GM21576 (cell line): ENCODE measurements around the gene PLA2G4D.

Source experiments
- ATAC-seq: cut with Tn5 transposase; IDR thresholded peaks from one replicate; pipeline ENCODE4 v1.9.1; 2021; ENCODE audit warnings: mild to moderate bottlenecking, moderate library complexity; ENCODE audit not compliant: unreplicated experiment

PLA2G4D gene, protein sequence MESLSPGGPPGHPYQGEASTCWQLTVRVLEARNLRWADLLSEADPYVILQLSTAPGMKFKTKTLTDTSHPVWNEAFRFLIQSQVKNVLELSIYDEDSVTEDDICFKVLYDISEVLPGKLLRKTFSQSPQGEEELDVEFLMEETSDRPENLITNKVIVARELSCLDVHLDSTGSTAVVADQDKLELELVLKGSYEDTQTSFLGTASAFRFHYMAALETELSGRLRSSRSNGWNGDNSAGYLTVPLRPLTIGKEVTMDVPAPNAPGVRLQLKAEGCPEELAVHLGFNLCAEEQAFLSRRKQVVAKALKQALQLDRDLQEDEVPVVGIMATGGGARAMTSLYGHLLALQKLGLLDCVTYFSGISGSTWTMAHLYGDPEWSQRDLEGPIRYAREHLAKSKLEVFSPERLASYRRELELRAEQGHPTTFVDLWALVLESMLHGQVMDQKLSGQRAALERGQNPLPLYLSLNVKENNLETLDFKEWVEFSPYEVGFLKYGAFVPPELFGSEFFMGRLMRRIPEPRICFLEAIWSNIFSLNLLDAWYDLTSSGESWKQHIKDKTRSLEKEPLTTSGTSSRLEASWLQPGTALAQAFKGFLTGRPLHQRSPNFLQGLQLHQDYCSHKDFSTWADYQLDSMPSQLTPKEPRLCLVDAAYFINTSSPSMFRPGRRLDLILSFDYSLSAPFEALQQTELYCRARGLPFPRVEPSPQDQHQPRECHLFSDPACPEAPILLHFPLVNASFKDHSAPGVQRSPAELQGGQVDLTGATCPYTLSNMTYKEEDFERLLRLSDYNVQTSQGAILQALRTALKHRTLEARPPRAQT

GRCh38 chr15:42094512-42094963, at the start of gene PLA2G4D:
Gene PLA2G4D, minus strand, starts transcription at chr15:42094562. Its CDS starts 103 bp downstream, at chr15:42094459.
- ATAC-seq, result no peak

- ATAC-seq, result no peak
These were observed 49.0 kb upstream of the PLA2G4D start for GRCh38 chr15:42143356-42143755.

- no peak for ATAC-seq
These were observed 47.7 kb upstream of the PLA2G4D start for GRCh38 chr15:42141795-42142667.

- ATAC-seq, result no peak
These were observed 46.9 kb upstream of the PLA2G4D start for GRCh38 chr15:42141246-42141645.

- no peak for ATAC-seq
These were observed 46.2 kb upstream of the PLA2G4D start for GRCh38 chr15:42140383-42141070.

DNA sequence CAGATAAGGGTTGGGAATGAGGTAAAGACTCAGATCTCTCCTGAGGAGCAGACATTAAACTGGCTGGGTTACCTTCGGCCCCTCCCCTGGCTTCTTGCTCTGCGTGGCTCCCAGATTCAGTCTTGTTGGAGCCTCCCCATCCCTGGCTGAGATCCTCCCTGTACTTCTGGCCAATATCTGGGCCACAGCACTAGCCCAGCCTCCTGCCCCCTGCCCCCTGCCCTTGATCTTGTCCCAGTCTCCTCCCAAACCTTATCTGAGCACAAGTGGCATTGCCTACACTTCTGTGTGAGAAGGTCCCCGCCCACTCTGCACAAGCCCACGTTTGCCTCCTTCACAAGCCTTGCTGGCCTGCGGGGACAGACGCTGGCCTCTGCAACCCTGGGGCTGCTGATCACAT, 45.2 kb upstream of the PLA2G4D start:
- ATAC-seq, result no peak

GRCh38 chr15:42138968-42139386, 44.6 kb upstream of the PLA2G4D start:
- no peak for ATAC-seq

GRCh38 chr15:42138411-42138810, 44.0 kb upstream of the PLA2G4D start:
- no peak for ATAC-seq

DNA sequence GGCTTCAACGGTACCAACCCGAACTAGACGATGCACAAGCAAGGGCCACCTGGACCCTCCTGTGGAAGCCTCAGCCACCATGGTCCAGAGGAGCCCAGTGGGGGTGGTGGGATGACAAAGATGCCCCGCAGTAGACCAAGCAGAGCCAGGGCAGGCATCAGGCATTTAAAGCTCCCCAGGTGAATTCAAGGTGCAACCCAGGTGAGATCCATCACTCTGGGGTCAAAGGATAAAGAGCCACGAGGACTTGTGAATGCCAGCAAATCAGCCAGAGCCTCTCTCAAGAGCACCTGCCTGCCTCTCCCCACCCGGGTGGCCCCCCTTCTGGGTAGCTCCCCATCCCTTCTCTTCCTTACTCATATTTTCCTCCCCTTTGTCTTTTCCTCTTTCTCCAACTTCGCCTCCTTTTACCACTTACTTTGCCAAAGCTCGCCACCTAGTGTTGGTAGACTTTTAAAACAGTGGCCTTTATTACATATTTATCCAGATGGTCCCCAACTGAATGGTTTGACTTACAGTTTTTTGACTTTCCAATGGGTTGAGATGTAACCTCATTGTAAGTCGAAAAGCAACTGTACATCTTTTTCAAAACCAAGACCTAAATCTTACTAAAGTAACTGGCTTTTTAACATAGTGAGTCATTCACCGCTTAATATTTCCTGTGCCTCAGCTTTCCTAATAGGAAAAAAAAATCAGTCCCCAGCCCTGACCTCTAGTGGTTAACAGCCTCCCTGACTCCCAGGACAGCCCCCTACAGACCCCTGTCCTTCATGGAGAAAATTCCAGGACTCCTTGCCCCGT, 43.3 kb upstream of the PLA2G4D start:
- no peak for ATAC-seq

DNA sequence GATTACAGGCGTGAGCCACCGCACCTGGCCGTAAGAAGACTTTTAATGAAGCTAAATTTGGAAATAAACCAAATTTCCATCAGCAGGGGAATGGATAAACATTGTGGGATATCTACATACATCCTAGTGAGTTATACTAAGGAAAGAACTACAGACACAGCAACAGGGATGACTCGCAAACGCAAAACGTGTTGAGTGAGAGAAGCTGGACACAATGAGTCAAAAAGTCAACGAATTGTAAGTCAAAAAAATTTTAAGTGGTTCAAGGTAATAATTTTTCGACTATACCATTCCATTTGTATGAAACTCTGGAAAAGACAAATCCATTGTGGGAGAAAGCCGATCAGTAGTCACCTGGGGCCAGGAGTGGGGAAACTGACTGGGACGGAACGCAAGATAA, 42.2 kb upstream of the PLA2G4D start:
- no peak for ATAC-seq

GRCh38 chr15:42135351-42135750, 41.0 kb upstream of the PLA2G4D start:
- no peak for ATAC-seq

GRCh38 chr15:42134617-42135245, 40.4 kb upstream of the PLA2G4D start:
- ATAC-seq, result no peak

- ATAC-seq, result no peak
These were observed 39.6 kb upstream of the PLA2G4D start for GRCh38 chr15:42133886-42134502.

GRCh38 chr15:42133356-42133755, 39.0 kb upstream of the PLA2G4D start:
- no peak for ATAC-seq

- ATAC-seq, result no peak
These were observed 37.8 kb upstream of the PLA2G4D start for GRCh38 chr15:42131826-42132806.

DNA sequence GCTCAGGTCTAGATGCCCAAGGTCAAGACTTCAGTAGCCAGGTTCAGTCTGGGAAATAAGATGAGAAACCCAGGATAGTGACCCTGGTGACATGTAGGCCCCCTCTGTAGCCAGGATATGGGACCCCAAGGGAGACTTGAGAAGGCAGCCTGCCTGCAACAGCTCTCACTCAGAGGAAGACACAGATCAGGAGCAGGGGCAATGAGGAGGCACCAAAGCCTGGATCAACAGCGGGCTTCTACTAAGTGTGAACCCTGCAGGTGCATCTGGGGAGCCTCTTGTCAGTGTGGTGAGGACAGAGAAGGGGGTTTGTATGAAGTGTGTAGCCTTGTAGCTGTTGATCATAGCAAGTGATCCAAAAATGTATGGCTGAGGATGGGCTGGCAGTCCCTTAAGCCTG, 36.6 kb upstream of the PLA2G4D start:
- no peak for ATAC-seq

GRCh38 chr15:42130246-42130986, 36.1 kb upstream of the PLA2G4D start:
- ATAC-seq, result no peak
